Neural progenitor cell (in vitro differentiated cells): Measurements from ENCODE around the gene HEATR5B.

Experiments
- EZH2 ChIP-seq: fragments of 200-600 bp; sonication (generic); IDR thresholded peaks from 2 replicates; pipeline ENCODE4 v1.6.1; 2017; ENCODE audit warnings: antibody characterized with exemption, mild to moderate bottlenecking, moderate library complexity
- EZH2phosphoT487 ChIP-seq: fragments of 200-600 bp; sonication (generic); IDR thresholded peaks from 2 replicates; pipeline ENCODE4 v1.6.1; 2017; ENCODE audit warnings: antibody characterized with exemption

DNA sequence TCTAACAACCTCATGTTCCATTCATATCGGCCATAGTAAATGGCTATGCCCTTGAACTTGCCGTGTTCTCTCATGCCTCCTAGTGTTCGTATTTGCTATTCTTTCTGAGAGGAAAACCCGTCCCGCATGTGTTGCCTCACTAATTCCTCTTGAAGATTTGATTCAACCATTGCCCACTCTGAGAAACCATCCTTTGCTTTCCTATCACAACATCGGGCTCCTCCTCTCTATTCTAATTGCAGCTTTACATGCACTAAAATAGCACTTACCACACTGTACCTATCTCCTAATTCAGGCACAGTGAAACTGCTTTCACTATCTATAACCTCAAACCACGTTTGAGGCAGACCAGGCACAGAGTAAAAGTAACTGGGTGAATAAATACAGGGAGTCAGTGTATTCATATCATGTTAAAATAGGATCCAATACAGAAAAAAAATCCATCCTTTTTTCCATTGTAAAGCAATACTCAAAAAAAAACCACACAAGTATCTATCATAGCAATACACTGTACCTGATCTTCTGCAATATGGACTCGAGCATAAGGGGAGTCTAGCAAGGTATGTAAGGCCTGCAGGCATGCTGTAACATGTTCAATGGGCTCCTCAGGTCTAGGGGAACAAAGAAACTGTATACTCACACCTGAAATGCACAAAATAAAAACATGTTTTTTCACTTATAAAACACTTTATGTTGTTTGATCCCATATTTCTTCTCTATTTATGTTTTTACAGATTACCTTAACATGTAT is 78.9 kb downstream of the HEATR5B start:
- TF ChIP-seq EZH2phosphoT487 (no peak), EZH2 (no peak)
